Medulla oblongata (tissue), 1 donor: Measurements from ENCODE around the gene IL5.
"Not testable (repeated sequence)": the region's sequence is repeated elsewhere in the genome, so short reads cannot be mapped to it uniquely, and the experiment has no call there.

Experiments used
- DNase-seq: peaks from one replicate; pipeline ENCODE4 v3.0.0-alpha.2; 2015; ENCODE audit errors: extremely low spot score

Gene IL5

DNA sequence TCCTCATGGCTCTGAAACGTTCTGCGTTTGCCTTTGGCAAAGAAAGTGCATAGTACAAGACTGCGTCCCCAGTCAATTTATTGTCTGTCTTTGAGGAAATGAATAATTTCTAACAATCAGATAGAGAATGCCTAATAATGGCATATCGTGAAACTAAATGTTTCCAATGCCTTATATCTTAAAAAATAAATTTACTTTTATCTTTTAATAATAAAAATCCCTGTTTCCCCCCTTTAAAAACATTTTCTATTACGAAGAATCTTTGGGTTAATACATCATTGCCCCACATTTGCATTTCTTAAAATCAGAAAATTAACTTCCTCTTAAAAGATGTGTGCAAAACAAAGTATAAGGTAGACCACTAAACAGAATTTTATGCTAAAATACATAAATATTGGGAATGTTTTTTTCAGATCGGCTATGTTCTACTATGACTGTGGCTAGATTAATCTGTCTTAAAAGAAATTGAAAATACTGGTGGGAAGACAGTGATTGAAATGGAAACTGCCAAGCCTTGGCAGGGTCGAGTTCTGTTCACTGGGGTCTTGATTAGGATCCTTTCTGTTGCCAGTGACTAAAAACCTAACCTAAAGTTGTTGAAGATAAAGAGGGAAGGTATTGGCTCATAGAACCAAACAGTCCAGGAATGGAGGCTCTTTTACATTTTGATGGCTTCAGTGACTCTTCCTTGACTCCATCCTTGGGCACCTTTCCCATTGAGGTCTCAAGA, at the start of gene IL5:
Gene IL5, minus strand, starts transcription at position 51 of the 730 bp plus-strand sequence. Its CDS starts 44 bp downstream, at position 7.
- no peak for DNase-seq

DNA sequence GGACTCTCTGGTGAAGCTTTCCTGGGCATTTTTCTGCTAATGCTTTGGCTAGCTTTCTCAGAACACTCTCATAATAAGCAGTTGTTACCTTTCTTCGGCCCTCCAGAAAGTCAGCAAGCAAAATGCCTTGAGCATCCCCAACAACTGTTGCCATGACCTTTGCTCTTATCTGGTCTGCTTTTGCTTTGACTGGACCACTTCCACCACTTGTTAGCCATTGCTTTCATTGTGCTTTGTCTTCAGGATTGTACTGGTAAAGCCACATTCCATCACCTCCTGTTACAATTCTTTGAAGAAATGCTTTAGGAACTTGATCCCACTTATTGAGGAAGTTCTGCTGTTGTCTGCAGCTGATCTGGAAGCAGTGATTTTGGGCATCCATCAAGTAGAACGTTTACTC, 49.2 kb upstream of the IL5 start:
- no peak for DNase-seq

DNA sequence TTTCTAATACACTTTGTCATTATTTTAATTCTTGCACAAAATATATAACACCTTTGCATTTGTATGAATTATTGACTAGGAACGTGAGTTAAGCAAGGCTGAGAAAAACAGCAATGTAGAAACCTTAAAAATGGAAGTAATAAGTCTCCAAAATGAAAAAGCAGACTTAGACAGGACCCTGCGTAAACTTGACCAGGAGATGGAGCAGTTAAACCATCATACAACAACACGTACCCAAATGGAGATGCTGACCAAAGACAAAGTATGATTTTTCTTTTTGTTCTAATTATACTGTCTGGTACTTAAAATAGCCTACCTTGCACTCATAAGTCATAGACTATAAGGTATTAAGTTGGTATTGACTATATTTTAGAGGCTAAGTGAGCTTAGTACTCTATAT, 47.8 kb upstream of the IL5 start:
- DNase-seq, result peak; percentile 21

DNA sequence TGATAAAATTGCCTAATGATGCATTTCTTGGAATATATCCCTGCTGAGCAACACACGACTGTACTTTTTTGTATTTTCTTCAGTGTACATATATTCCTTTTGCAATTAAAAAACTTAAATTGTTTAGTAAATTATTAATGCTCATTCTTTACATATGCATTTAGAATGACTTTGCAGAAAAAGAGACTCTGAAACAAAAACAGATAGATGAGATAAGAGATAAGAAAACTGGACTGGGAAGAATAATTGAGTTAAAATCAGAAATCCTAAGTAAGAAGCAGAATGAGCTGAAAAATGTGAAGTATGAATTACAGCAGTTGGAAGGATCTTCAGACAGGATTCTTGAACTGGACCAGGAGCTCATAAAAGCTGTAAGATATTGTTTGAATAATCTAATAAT, 46.1 kb upstream of the IL5 start:
- no peak for DNase-seq

DNA sequence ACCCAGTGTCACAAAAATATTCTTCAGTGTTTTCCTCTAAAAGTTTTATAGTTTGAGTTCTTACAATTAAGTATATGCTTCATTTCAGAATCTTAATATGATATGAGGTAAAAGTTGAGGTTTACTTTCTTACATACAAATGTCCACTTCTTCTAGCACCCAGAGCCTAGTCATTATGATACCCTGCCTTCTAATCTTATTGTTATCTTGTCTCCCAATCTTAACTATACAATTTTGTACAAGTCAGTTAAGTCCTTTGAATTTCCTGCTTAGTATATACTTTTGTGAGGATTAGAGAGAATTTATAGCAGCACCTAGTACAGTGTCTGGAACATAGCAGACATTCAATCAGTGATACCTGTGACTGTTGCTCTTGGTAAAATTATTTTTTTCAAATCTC, 42.7 kb upstream of the IL5 start:
- no peak for DNase-seq

DNA sequence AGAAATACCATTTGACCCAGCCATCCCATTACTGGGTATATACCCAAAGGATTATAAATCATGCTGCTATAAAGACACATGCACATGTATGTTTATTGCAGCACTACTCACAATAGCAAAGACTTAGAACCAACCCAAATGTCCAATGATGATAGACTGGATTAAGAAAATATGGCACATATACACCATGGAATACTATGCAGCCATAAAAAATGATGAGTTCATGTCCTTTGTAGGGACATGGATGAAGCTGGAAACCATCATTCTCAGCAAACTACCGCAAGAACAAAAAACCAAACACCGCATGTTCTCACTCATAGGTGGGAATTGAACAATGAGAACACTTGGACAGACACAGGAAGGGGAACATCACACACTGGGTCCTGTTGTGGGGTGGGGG, 41.2 kb upstream of the IL5 start:
- not testable (repeated sequence) for DNase-seq

DNA sequence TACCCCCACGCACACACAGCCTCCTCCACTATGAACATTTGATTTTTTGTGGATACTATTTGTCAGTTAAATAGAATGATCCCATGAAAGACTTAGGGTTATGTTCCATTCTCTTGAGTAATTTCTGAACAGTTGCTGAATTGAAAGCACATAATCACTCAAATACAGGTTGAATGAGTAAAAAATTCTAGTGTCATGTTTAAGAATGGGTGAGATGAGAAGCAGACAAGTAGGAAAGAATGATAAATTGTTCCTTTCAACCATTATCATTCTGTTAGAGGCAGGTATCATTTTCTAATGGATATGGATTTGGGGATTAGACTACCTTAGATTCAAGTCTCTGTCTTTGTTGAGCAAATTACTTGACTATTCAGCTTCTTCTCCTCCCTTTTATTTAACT, 32.8 kb upstream of the IL5 start:
- no peak for DNase-seq

DNA sequence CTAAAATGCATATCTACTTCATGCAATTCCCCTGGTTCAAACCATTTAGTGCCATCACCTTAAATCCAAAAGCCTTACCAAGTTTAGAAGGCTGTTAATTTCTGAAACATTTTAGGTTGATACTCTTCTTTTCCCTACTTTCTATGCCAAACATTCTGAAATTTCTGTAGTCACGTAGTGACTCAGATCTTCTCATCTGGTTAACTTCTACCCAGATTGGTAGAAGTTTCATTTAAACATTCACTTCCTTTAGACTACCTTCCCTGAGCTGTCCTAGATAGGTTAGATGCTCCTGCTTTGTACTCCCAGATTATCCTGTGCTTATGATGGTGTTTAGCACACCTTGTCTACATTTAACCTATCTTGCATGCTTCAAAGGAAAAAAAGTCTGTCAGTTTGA, 23.3 kb upstream of the IL5 start:
- DNase-seq, result no peak

DNA sequence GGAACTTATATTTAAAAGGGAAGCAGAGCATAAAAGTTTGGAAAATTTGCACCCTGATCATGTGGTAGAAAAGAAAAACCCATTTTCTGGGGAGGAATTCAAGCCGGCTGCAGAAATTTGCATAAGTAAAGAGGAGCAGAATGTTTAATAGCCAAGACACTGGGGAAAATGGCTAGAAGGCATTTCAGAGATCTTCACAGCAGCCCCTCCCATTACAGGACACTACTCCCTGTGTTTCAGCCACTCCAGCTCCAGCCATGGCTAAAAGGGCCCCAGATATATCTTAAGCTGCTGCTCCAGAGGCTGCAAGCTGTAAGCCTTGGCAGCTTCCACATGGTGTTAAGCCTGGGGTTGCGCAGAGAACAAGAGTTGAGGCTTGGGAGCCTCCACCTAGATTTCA, 21.2 kb upstream of the IL5 start:
- DNase-seq, result not testable (repeated sequence)

DNA sequence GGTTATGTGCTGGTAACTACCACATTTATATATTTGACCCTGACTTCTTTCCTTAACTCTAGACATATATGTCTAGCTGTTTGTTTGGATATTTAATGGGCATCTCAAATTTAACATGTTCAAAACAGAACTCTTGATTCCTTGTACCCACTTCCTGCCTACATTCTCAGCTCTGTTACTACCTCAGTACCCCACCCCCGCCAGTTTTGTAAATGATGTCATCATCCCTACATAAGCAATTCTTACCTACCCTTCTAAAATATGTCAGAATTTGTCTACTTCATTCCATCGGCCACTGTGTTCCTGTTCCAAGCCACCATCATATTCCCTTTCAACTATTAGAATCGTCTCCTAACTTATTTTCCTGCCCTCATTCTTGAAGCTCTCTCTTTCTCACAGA, 18.3 kb upstream of the IL5 start:
- DNase-seq, result no peak

DNA sequence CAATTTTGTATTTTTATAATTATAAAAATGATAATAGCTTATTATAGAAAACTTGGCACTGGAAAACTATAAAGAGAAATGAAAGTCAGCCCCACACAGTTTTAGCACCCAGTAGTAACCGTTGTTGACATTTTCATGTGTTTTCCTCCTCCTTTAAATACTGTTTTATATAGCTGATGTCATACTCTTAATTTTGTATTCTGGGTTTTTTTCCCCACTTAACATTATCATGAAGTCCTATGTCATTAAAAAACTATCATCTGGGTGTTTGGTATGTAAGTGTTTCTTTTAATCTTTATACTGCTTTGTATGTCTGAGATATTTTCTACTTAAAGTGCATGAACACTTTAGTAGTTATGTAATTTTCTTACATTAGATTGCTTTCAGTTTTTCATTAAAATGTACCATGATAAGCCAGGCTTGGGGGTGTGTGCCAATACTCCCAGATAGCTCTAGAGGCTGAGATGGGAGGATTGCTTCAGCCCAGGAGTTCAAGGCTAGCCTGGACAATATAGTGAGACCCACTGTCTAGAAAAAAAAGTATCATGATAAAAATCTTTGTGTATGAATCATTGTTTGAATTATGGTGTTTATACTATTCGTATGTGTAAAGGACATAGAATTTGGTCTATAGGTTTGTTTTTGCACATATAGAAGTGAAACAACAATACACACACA, 16.2 kb upstream of the IL5 start:
- no peak for DNase-seq

DNA sequence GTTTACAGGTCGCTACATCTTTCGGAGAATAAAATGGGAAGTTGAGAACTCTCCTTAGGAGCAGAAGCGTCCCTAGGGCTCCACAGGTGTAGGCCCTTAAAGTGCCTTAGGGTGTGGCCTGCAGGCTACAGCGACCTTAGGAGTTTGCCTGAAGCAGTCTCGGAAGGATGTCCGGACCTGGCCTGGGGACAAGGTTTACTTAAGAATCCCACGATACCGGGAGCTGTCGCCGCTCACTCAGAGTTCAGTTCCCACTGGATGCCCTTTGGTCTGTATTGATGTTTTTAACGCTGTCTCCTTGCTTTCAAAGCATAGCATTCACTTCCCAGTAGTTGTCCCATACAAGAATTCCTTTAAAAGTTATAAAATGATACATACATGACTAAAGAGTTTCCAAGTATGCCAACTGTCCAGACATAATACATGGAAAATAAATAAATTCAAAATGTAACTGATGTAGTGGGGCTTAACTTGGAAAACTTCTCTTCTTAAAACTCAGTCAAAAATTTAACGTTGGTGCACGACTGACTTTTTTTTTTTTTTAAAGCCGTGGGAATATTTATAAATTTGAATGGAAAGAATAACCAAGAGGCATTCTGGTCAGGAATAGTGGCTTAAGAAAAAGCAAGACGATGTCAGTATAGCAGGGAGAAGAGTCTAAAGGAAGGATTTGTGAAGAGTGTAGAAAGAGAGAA, 14.3 kb upstream of the IL5 start:
- no peak for DNase-seq

DNA sequence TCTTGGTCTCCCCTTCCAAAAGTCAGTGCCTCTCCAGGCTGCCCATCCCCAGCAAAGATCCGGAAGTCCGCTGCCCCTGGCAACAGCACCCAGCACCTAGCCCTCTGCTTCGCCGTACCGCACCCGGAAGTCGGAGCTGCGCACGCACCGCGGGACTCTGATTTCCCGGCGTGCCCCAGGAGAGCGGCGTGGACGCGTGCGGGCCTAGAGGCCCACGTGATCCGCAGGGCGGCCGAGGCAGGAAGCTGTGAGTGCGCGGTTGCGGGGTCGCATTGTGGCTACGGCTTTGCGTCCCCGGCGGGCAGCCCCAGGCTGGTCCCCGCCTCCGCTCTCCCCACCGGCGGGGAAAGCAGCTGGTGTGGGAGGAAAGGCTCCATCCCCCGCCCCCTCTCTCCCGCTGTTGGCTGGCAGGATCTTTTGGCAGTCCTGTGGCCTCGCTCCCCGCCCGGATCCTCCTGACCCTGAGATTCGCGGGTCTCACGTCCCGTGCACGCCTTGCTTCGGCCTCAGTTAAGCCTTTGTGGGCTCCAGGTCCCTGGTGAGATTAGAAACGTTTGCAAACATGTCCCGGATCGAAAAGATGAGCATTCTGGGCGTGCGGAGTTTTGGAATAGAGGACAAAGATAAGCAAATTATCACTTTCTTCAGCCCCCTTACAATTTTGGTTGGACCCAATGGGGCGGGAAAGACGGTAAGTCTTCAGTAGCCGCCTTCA, 13.6 kb upstream of the IL5 start, which contains the start of gene RAD50:
Gene RAD50, plus strand, starts transcription at position 215 of the 715 bp plus-strand sequence. Its CDS starts 348 bp downstream, at position 563.
- peak; percentile 87 for DNase-seq

DNA sequence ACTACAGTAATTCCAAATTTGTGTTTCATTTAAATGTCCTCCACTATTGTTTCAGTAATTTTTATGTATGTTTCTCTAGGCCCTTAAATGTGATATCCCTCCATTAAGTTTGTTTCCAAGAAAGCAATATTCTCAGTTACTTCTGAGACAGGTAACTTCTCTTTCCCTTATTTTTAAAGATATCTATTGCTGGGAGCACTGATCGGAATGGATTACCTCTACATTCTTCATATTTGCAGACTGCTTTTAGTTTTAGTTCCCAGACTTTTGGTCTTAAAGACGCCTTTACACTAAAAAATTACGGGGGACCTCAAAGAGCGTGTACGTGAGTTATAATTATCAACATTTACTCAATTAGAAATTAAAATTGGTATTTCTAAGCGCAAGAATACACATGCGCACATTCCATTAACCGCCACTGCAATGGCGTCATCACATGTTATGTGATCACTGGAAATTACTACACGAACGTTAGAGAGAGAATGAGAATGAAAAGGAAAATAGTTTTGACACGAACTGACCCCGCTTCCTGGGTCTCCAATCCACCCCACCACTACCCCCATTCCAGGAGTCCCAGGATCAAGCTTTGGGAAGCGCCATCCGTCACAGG, 12.9 kb upstream of the IL5 start:
- no peak for DNase-seq

DNA sequence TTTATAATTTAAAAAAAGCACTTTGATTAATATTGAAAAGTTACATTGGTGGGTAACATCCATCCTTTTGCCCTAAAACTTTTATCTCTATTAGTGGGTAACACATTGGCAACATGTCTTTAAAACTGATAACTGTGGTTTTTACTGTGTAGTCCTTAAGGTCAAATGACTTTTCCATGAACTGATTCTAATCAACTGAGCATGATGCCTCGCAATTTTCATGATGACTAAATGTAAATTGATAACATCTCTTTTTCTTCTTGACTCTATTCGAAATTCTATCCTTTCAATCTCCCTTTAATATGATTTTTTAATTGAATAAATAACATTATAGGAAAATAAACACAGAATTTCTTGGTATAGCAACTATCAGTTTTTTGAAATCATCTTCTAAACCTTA, 6.3 kb upstream of the IL5 start:
- DNase-seq, result no peak

DNA sequence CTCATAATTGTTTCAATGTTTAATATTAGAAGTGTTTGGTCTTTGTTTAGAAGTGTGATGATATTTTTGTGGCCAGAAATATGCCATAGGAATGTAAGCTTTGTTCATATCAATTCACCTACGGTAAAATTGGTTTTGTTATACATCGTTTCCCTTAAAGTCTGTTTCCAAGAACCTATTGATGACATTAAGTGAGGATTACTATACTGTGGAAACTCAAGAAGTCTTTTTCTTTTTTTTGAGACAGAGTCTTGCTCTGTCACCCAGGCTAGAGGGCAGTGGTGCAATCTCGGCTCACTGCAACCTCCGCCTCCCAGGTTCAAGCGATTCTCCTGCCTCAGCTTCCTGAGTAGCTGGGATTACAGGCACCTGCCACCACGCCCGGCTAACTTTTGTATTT, 5.5 kb upstream of the IL5 start:
- DNase-seq, result not testable (repeated sequence)

DNA sequence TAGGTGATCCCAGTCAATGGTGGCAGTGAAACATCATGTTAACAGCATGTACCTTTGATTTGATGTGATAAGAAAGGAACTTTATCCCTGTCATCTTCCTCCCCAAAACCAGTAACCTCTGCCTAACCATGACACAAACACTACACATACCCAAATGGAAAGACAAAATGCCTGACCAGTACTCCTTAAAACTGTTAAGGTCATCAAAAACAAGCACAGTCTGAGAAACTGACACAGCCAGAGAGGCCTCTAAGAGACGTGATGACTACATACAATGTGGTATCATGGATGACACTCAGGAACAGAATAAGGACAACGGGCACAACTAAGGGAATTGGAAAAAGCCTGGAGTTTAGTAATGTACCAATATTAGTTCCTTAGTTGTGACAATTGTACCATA, 3.9 kb upstream of the IL5 start:
- no peak for DNase-seq

DNA sequence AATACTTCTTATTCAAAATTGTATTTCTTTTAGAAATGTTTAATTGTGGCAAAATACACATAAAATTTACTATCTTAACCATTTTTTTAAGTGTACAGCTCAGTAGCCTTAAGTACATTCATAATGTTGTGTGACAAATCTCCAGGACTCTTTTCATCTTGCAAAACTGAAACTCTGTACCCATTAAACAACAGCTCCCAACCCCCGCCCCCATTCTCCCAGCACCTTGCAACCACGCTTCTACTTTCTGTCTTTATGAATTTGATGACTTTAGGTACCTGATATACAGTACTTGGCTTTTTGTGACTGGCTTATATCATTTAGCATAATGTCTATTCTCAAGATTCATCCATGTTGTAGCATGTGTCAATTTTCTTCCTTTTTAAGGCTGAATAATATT, 2.8 kb upstream of the IL5 start:
- no peak for DNase-seq

DNA sequence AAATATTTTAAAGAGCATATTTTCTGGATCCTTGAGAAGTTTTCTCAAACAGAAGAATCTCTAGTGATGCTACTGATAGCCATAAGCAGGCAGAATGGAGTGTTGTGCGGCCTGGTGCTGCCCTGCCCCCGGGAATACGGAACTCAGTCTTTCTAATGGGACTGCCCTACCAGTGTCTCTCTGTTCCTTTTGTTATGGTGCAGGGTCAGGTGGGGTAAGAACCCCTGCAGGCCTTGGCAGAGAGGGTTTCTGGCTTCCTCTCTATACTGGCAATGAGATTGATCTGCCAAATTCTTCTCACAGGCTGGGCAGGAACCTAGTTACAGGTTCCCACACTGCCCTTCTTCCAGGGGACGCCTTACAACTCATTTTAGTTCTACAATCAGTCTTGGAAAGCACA, 2.6 kb downstream of the IL5 start:
- peak; percentile 66 for DNase-seq

DNA sequence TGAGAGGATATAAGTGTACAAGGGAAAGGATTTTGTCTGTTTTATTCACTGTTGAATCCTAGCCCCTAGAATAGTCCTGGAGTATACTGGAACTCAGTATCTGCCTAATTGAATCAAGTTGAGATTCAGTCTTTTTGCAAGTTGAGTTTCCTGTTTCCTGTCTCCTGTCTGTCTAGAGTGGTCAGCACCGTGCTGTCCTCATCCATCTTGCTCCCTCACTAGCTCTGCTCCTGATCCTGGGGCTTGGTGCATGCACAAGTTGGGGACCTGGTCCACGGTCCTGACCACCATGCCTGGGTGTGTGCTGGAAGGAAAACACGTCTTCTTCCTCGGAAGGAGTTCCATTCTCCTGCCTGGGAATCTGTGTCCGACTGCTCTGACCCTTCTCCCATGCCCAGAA, 3.2 kb downstream of the IL5 start:
- DNase-seq, result no peak

DNA sequence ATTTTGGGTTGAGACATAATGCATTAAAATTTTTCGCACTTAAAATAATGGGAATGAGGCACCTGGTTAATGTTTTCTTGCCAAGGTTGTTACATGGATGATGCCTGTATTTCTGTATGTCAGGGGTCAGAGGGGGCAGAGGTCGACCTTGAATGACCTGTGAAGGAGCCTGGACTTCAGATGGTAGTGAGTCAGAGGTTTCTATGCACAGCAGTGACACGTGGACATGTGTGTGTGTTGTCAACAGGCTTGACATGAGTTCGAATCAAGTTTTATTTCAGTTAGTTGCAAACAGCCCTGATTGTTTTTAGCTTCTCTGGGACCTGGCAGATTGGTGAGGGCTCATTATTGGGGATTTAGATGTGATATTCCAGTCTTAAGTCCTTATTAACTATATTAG, 3.6 kb downstream of the IL5 start:
- DNase-seq, result no peak

DNA sequence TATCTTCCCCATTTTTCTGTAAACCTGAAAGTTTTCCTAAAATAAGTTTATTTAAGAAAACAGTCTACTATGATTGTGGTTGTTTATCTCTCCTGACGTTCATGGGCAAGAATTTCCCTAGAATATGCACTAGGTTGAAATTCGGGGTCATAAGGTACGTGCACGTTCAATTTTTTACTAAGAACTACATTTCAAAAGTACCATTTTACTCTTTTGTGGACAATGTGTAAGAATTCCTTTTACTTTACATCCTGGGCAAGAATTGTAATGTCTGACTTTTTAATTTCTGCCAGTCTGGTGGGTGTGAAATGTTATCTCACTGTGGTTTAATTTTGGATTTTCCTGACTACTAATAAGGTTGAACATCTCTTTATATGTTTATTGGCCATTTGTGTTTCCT, 12.4 kb downstream of the IL5 start:
- DNase-seq, result no peak
